GM21526 (cell line): ENCODE measurements around the gene PROK1.
"Not testable (repeated sequence)": the region's sequence is repeated elsewhere in the genome, so short reads cannot be mapped to it uniquely, and the experiment has no call there.

ENCODE experiments used
- ATAC-seq: cut with Tn5 transposase; IDR thresholded peaks from one replicate; pipeline ENCODE4 v1.9.1; 2021; ENCODE audit warnings: moderate library complexity; ENCODE audit not compliant: unreplicated experiment, low FRiP score

PROK1 gene

GRCh38 chr1:110433213-110433612 lies 17.7 kb upstream of the PROK1 start:
- ATAC-seq = no peak

DNA sequence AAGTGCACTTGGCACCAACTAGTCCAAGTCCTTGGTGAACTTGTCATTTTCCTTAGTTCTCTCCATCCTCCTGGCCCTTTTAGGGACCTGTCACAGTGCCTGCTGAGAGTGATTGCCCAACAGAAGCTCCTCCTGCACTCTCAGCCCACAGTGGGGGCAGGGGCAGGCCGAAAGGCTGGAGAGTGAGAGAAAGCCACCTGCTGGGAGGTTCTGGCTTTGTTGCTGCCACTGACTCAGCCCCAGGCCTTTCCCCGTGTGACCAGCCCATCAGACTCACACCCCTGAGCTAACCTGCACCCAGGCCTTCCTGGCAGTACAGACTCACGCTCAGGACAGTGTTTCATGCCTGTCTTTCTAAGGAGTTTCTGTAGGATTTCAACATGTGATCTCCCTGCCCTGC lies 17.1 kb upstream of the PROK1 start:
- ATAC-seq = no peak

DNA sequence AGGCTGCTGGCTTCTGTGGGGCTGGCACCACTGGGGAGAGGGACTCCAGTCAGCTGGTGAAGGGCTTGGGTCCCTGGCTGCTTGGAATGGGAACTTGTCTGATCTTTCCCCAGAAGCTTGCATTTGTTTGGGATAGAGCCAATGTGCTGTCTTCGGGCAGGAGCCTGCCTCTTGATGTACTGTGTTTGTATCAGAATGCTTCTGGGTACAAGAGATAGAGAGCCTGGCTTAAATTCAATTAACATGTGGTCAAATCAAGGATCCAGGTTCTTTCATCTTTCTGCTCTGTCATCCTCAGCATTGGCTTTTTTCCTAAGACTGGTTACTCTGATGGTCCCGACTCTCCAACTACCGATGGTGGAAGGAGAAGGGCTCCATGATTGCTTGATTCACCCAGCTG lies 16.0 kb upstream of the PROK1 start:
- ATAC-seq = no peak

GRCh38 chr1:110436635-110437034 lies 14.3 kb upstream of the PROK1 start:
- no peak for ATAC-seq

DNA sequence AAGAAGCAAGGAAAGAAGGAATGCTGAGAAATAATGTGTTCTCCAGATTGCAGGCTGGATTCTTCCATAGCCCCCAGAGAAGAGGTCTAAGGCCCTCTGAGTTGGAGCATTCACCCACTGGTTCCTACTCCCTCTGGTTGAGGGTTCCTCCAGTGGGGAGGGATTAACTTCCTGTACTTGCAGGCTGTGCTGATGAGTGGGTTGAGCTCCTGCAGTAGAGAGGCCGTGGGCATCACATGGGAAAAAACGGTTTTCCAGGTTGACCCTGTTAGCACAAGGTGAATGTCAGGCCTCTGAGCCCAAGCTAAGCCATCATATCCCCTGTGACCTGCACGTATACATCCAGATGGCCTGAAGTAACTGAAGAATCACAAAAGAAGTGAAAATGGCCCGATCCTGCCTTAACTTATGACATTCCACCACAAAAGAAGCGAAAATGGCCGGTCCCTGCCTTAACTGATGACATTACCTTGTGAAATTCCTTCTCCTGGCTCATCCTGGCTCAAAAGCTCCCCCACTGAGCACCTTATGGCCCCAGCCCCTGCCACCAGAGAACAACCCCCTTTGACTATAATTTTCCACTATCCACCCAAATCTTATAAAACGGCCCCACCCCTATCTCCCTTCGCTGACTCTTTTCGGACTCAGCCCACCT lies 13.2 kb upstream of the PROK1 start:
- not testable (repeated sequence) for ATAC-seq

- ATAC-seq = no peak
Measured at GRCh38 chr1:110438893-110439292, 12.1 kb upstream of the PROK1 start.

DNA sequence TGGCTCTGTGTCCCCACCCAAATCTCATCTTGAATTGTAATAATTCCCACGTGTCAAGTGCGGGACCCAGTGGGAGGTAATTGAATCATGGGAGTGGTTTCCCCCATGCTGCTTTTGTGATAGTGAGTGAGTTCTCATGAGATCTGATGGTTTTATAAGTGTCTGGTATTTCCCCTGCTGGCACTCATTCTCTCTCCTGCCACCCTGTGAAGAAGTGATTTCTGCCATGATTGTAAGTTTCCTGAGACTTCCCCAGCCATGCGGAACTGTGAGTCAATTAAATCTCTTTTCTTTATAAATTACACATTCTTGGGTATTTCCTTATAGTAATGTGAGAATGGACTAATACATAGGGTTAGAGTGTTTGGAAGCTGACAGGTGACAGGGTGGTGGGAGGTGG lies 11.1 kb upstream of the PROK1 start:
- ATAC-seq = not testable (repeated sequence)

GRCh38 chr1:110440877-110441276 lies 10.1 kb upstream of the PROK1 start:
- ATAC-seq = no peak

DNA sequence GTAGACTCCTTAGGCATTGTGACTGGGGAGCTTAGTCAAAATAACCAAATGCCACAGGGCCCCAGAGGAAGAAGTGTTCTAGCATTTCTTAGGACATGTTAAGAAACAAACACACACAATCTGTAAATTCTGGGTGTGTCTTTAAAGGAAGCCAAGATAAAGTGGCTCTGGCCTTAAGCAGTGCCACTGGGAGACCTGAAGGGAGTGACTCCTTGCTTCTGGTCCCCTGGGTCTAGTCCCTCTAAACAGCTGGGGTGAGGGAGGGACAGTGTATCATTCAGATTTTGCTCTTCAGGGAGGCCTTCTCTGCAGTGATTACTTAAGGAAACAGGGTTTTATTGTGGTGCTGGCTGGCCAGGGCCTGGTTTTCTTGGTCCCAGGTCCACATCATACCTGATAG lies 9.1 kb upstream of the PROK1 start:
- no peak for ATAC-seq

- ATAC-seq = no peak
Measured at GRCh38 chr1:110443451-110443850, 7.5 kb upstream of the PROK1 start.

GRCh38 chr1:110444561-110444960 lies 6.4 kb upstream of the PROK1 start:
- ATAC-seq = no peak

GRCh38 chr1:110449661-110450651 lies 993 bp upstream of the PROK1 start:
- ATAC-seq = no peak

- no peak for ATAC-seq
Measured at GRCh38 chr1:110452330-110452729, 1.4 kb downstream of the PROK1 start.

GRCh38 chr1:110453829-110454228 lies 2.9 kb downstream of the PROK1 start:
- no peak for ATAC-seq

- ATAC-seq = no peak
Measured at GRCh38 chr1:110454328-110454727, 3.4 kb downstream of the PROK1 start.

DNA sequence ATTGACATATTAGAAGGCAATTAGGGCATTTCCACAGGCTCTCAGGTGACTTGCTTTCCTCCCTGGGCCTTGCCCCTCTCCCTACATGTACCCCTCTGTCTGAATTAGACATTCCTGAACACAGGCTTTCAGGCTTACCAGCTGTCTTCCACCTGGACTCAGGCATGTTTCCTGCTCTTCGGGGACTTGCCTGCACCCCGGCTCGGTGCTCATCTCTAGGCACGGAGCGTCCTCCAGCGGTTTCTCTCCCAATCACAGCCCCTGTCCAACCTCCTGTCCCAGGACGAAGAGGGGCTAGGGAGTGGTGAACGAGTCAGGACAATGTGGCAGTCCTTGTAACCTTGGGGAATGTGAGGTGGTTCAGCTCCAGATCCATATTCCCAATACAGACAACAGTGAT lies 4.2 kb downstream of the PROK1 start:
- ATAC-seq = no peak

DNA sequence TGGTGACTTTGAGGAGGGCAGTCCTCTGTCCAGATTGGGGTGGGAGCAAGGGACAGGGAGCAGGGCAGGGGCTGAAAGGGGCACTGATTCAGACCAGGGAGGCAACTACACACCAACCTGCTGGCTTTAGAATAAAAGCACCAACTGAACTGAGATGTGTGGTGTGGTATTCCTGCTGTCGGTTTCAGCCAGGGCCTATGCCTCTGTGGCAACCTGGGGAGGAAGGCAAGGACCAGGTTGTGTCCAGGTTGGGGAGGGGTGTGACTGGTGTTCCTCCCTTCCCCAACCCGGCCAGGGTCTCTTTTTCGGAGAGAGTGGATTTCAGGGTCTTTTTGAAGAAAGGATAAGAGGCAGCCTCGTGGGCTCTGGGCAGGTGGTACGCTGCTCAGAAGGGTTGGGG lies 6.3 kb downstream of the PROK1 start:
- ATAC-seq = no peak

DNA sequence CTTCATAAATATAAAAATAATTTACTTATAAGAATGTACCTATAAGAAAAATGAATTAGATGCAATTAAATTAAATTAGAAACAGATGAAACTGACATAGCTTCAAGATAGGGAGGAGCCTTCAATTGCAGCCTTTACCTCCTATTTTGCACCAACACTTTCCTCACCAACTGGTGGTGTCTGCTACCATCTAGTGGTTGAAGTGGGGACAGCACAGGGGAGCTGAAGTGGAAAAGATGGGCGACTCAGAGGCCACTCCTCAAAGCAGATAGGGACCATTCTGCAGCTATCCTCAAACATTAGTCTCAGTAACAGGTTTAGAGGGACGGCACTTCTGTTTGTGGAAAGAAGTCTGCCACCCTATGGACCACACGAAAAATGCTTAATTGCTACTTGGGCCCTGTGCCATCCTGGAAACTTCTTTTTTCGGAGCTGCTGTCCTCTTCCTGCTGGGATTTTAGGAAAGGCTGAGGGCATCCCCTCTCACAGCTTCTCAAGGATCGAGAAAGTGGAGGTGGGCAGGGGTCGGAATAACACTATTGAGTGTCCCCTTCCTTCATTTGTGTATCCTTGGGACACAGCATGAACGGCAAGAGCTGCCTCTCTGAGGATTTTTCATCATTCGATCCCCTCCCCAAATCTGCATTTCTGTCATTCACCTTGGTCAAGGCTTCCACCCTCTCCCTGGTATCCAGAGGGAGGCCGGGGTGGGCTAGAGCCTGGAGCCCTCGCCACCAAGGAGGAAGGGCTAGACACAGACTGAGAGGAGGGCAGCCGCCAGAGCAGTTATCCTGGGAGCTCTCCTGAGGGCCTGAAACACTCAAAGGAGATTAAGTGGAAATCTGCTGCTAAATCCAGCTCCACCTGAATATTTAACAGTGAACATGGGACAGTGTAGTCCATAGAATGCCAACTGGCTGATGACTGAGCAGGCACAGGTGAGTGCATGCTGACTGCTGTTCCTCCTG lies 9.6 kb downstream of the PROK1 start:
- ATAC-seq = no peak

DNA sequence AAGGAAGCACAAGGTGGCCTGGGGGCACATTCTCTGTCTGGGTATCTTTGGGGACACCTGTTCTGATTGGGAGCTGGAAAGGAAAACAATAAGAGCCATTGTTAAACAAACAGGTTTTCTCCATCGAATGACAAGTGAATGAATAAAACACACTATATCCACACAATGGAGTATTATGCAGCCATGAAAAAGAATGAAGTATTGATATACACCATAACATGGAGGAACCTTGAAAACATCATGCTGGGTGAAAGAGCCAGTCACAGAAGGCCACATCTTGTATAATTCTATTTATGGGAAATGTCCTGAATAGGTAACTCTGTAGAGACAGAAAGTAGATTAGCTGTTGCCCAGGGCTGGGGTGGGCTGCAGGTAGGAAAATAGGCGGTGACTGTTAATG lies 11.1 kb downstream of the PROK1 start:
- ATAC-seq = no peak

GRCh38 chr1:110462964-110463363 lies 12.0 kb downstream of the PROK1 start:
- ATAC-seq = no peak

DNA sequence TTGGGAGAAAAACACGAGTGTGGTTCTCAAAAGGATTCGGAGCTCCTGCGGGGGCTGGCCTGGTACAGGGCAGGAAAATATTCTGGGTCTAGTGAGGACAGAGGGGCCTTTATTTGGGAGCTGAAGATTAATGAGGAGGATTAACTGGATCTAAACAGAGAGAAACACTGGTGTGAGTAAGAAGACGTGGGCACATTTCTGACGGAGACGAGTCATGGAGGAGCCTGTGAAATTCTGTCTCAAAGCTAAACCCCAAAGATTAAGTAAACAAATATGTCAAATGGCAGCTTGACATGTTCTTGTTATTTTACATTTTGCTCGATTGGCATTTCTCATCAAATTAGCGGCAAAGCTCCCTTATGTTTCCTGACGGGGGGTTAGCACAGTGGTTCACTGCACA lies 12.8 kb downstream of the PROK1 start:
- ATAC-seq = no peak
